Cardiac muscle cell (in vitro differentiated cells and primary cell): Measurements from ENCODE around the gene SGCA. TPM values are rescaled to one million over a fixed set of nuclear protein-coding genes. Genes with fewer than 3 reads are reported as not detected.

Source experiments
- DNase-seq, 2 donors: peaks; one replicate each; pipeline versions ENCODE4 v3.0.0 to v3.0.0-alpha.2; 2010 to 2017; ENCODE audit warnings: low read depth in 1 of 2, low spot score in 1 of 2
- H3K27ac ChIP-seq: fragments of 200-600 bp; sonication (generic); 2 replicates; pipeline ENCODE4 v1.5.1; 2016
- H3K27me3 ChIP-seq: fragments of 200-600 bp; sonication (generic); 2 replicates; pipeline ENCODE4 v1.6.0; 2016; ENCODE audit warnings: control low read depth
- H3K36me3 ChIP-seq: fragments of 200-600 bp; sonication (generic); 2 replicates; pipeline ENCODE4 v1.5.1; 2016; ENCODE audit warnings: control low read depth
- H3K4me1 ChIP-seq: fragments of 200-600 bp; sonication (generic); 2 replicates; pipeline ENCODE4 v1.8.1; 2017; ENCODE audit warnings: low read depth, mild to moderate bottlenecking, mixed run types
- H3K4me3 ChIP-seq: fragments of 200-600 bp; sonication (generic); 2 replicates; pipeline ENCODE4 v1.5.1; 2016; ENCODE audit warnings: mild to moderate bottlenecking
- H3K9me3 ChIP-seq: fragments of 200-600 bp; sonication (generic); 2 replicates; pipeline ENCODE4 v1.5.1; 2017; ENCODE audit warnings: low read depth, mild to moderate bottlenecking, control low read depth
- polyA plus RNA-seq: library from polyadenylated mRNA; unstranded; fragments of >200 nt; fragmentation: Nextera tagmentation; extraction: Ambion mirVana; gene quantifications from 2 replicates; pipeline ENCODE4 v1.2.1, GENCODE V29; 2016
- total RNA-seq: library from RNA; depleted of rRNA; stranded (reverse); fragments of >200 nt; gene quantifications from 2 replicates; pipeline ENCODE4 v1.2.3, GENCODE V29; 2016
- TF ChIP-seq, protein P1 (sequence below): IDR thresholded peaks from 2 replicates; pipeline ENCODE4 v1.5.1; 2012; ENCODE audit warnings: low read depth, mild to moderate bottlenecking, low read length

SGCA gene
- total and polyA plus RNA-seq, 2 experiments from 2014 or later: 63.3 to 69.9 TPM

DNA sequence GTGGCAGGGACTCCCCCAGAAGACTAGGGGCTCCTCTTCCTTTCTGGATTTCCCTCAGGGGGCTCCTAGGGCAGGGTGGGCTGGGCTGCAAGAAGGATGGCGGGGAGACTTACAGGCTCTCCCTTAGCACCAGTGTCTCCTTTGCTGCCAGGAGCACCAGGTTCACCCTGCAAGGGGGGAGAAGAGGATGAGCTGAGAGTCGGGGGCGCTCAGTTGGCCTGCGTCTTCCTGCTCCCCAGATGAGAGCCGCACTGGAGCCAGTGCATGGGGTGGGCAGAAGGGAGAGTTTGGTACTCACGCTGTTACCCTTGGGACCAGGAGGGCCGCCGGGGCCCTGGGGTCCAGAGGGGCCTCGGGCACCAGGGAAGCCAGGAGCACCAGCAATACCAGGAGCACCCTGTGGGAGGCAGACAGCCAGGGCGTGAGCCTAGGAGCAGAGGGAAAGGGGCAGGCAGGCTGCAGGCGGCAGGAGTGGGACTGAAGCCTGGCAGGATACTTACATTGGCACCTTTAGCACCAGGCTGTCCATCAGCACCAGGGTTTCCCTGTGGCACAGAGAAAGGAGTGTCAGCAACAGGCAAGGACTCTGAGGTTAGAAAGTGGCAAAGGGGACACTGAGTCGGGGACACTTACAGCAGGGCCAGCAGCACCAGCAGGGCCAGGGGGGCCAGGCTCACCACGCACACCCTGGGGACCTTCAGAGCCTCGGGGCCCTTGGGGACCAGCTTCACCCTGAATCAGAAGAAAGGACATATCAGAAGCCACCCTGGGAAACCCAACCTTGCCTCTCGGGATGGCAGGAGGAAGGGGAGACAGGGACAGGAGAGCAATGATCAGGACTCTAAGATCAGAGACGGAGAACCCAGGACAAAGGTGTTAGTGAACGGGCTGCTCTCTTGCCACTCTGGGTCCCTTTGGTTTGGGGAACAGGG lies 29.4 kb downstream of the SGCA start:
- peaks cover 40% of the 10 kb centered on the region for H3K36me3 ChIP-seq
- TF ChIP-seq, protein P1, sequence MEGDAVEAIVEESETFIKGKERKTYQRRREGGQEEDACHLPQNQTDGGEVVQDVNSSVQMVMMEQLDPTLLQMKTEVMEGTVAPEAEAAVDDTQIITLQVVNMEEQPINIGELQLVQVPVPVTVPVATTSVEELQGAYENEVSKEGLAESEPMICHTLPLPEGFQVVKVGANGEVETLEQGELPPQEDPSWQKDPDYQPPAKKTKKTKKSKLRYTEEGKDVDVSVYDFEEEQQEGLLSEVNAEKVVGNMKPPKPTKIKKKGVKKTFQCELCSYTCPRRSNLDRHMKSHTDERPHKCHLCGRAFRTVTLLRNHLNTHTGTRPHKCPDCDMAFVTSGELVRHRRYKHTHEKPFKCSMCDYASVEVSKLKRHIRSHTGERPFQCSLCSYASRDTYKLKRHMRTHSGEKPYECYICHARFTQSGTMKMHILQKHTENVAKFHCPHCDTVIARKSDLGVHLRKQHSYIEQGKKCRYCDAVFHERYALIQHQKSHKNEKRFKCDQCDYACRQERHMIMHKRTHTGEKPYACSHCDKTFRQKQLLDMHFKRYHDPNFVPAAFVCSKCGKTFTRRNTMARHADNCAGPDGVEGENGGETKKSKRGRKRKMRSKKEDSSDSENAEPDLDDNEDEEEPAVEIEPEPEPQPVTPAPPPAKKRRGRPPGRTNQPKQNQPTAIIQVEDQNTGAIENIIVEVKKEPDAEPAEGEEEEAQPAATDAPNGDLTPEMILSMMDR: peak; percentile 44
- no peak overlapping the region for H3K4me3 ChIP-seq
- H3K27ac ChIP-seq: no peak overlapping the region
- no peaks in the 10 kb centered on the region for H3K9me3 ChIP-seq
- H3K4me1 ChIP-seq: peaks cover 9% of the 10 kb centered on the region
- H3K27me3 ChIP-seq: no peaks in the 10 kb centered on the region
- peak in 1 of 2 donors; percentile 67 for DNase-seq

DNA sequence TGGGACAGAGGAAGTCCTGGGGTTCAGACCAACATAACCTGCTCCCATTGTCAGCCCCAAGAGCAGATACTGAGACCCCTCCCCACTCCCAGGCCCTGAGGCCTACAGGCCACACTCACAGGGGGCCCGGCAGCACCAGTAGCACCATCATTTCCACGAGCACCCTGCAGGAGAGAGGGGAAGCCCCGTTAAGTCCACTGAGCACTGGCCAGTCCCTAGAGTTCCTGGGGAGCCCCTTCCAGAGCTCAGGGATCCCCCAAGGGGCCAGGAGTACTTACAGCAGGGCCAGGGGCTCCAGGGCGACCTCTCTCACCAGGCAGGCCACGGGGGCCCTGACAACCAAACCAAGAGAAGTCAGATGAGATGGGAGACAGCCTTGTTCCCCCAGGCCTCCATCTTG lies 30.2 kb downstream of the SGCA start:
- Histone ChIP-seq H3K36me3 (peaks cover 39% of the 10 kb centered on the region), H3K27ac (no peak overlapping the region), H3K4me3 (no peak overlapping the region)

DNA sequence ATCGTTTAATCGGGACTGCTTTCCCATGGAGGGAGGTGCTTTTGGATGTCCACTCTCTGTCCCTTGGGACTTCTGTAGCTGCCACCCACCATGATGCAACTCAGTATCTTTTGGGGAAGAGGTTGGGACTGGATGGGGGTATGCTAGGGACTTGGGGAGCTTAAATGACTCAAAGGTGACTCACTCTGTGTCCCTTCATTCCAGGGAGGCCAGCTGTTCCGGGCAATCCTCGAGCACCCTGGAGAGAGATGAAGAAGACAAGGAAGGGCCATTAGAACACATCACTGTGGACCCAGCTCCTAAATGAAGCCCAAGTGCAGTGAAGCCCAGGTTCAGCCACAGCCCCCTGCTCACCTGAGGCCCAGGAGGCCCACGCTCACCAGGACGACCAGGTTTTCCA lies 31.0 kb downstream of the SGCA start:
- Histone ChIP-seq H3K9me3 (no peaks in the 10 kb centered on the region), H3K4me1 (peaks cover 9% of the 10 kb centered on the region), H3K27me3 (peaks cover 7% of the 10 kb centered on the region), H3K27ac (no peak overlapping the region), H3K36me3 (peaks cover 39% of the 10 kb centered on the region), H3K4me3 (no peak overlapping the region)
- TF ChIP-seq, protein P1: no peak
- peak in 1 of 2 donors; percentile 62 for DNase-seq

More for the DNA sequence above, 30.2 kb downstream of the SGCA start:
- Histone ChIP-seq H3K4me1 (peaks cover 9% of the 10 kb centered on the region), H3K27me3 (peaks cover under 1% of the 10 kb centered on the region), H3K9me3 (no peaks in the 10 kb centered on the region)
- TF ChIP-seq, protein P1: no peak
- no peak for DNase-seq

DNA sequence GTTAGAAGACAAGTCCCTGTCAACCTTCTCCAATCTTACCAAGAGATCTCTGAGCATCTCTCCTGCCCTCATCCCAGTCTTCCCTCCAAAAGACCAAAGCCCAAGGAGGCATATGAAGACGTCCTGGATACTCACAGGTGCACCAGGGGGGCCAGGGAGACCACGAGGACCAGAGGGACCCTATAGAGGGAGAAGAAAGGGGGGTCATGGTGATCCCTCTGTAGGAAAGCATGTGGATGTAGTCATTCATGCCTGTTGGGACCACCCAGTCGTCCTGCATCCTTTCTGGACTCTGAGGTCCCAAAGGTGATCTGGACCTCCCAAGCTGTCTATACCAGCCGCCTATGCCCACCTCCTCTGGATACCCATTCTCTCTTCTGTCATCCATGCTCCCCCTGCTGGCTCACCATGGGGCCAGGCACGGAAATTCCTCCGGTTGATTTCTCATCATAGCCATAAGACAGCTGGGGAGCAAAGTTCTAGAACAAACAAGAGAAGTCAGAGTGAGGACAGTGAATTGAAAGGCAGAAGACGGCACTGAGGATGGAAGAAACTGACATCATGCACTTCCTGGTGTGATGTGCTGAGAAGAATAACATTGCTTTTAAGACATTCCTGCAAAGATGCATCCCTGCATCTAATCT lies 32.3 kb downstream of the SGCA start:
- Histone ChIP-seq H3K27ac (no peak overlapping the region), H3K27me3 (peaks cover 11% of the 10 kb centered on the region), H3K9me3 (no peaks in the 10 kb centered on the region), H3K4me3 (no peak overlapping the region), H3K36me3 (peaks cover 30% of the 10 kb centered on the region), H3K4me1 (peaks cover 9% of the 10 kb centered on the region)
- TF ChIP-seq, protein P1: peak; percentile 80
- DNase-seq: peak; percentile 68 to 79

DNA sequence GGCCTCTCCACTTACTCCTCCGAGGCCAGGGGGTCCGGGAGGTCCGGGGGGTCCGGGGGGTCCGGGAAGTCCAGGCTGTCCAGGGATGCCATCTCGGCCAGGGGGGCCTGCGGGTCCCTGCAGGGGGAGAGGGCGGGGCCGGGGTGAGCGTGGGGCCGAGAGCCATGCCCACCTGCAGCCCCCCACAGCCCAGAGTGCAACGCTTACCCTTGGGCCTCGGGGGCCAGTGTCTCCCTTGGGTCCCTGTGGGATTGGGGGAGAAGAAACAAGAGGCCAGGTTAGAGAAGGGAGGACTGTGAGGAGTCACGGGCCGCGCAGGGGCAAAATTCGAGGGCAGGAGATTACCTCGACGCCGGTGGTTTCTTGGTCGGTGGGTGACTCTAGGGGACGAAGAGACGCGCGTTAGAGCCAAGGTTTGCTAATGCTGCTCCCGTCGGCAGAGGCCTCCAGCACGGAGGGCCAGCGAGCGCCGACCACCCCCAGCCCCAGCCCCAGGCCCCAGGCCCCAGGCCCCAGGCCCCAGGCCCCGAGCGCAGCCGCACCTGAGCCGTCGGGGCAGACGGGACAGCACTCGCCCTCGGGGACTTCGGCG lies 33.5 kb downstream of the SGCA start:
- H3K36me3 ChIP-seq: peaks cover 25% of the 10 kb centered on the region
- peaks cover 9% of the 10 kb centered on the region for H3K4me1 ChIP-seq
- H3K4me3 ChIP-seq: peak overlapping the region; percentile 33
- peak overlapping the region; percentile 93 for H3K27ac ChIP-seq
- TF ChIP-seq, protein P1: no peak
- H3K27me3 ChIP-seq: peaks cover 11% of the 10 kb centered on the region
- H3K9me3 ChIP-seq: no peaks in the 10 kb centered on the region
- peak in 1 of 2 donors; percentile 36 for DNase-seq
